ENCODE results near the gene GRIP2. TPM values are rescaled to one million over a fixed set of nuclear protein-coding genes. Genes with fewer than 3 reads are reported as not detected.

The GRIP2 gene
- total RNA-seq, 2 experiments from 2014 or later = not detected

DNA sequence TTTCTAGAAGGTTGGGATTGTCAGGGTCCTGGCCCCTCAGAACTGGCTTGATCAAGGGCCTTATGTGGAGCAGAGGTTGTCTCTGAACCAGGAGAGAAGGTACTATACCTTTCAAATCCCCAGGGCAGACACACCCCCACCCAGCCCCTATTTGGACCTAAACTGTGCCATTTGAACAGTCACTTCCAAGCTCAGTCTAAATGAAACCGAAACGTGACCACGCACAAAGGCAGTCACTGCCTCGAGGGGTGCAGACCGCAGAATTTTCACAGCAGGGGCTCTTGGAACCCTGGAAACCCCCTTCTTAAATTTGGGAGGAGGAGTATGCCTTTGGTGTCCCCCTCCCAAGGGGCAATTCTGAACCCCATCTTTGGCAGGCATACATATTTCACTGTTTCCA lies 53.7 kb downstream of the GRIP2 start:
- no peaks in the 10 kb centered on the region for H3K79me2 ChIP-seq (ENCODE audit: insufficient read depth, low read depth, low read length)
- H3K27ac ChIP-seq (ENCODE audit: low read depth, low read length, poor library complexity, severe bottlenecking) = no peak overlapping the region
- no peak overlapping the region for H2AFZ ChIP-seq (ENCODE audit: low read length)
- intact Hi-C loops (cut with micrococcal nuclease; ENCODE audit: unreplicated experiment) = no loop called here
- BruUV-seq (replicated peaks) = no TSS peak
- DNase-seq (ENCODE audit: low spot score) = no peak
- no peaks in the 10 kb centered on the region for H3K9me2 ChIP-seq (ENCODE audit: insufficient read depth, low read length)
- H4K20me1 ChIP-seq (ENCODE audit: insufficient read depth, low read length) = no peaks in the 10 kb centered on the region
- H3K36me3 ChIP-seq (ENCODE audit: insufficient read depth, low read length) = peaks cover 78% of the 10 kb centered on the region
- H3K4me2 ChIP-seq (ENCODE audit: low read length) = no peak overlapping the region
- no peak overlapping the region for H3K4me3 ChIP-seq (ENCODE audit: low read depth, low read length, poor library complexity, severe bottlenecking)
- ChIA-PET POLR2A (interaction anchor here (0.7 kb wide), 1 partner anchor 65 kb away, joined by 3 read pairs; no protein-coding TSS in a partner anchor), CTCF (ENCODE audit: unreplicated experiment) (no interaction called here)
- no peak for TF ChIP-seq EZH2phosphoT487 (IDR thresholded peaks at IDR 0.05; ENCODE audit: borderline replicate concordance, low read depth, low read length)
- TF ChIP-seq, protein P1, sequence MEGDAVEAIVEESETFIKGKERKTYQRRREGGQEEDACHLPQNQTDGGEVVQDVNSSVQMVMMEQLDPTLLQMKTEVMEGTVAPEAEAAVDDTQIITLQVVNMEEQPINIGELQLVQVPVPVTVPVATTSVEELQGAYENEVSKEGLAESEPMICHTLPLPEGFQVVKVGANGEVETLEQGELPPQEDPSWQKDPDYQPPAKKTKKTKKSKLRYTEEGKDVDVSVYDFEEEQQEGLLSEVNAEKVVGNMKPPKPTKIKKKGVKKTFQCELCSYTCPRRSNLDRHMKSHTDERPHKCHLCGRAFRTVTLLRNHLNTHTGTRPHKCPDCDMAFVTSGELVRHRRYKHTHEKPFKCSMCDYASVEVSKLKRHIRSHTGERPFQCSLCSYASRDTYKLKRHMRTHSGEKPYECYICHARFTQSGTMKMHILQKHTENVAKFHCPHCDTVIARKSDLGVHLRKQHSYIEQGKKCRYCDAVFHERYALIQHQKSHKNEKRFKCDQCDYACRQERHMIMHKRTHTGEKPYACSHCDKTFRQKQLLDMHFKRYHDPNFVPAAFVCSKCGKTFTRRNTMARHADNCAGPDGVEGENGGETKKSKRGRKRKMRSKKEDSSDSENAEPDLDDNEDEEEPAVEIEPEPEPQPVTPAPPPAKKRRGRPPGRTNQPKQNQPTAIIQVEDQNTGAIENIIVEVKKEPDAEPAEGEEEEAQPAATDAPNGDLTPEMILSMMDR (conservative IDR thresholded peaks at IDR 0.05; ENCODE audit: low read length) = no peak
- no peaks in the 10 kb centered on the region for H3K9me3 ChIP-seq (ENCODE audit: low read length)
- no peaks in the 10 kb centered on the region for H3K4me1 ChIP-seq (ENCODE audit: insufficient read depth, low read length, poor library complexity, severe bottlenecking)

DNA sequence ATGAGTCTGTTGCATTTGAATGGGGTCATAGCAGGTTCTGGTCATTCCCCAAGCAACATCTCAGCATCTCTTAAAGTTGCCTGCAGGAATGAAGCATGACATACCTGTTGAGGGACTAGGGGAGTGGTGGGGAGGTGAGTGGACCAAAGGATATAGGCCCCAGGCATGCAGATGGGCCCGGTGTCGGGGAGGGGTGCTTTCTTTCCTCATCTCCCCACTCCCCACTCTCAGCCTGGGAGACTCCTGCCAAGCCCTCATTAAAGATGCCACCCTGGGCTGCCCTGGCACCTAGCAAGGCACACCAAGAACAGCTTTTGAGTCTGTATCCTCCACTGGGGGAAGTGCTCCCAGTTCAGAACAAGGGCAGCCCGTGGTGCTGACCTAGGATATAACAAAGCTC lies 54.2 kb downstream of the GRIP2 start:
- no peaks in the 10 kb centered on the region for H3K79me2 ChIP-seq (ENCODE audit: insufficient read depth, low read depth, low read length)
- H3K4me1 ChIP-seq (ENCODE audit: insufficient read depth, low read length, poor library complexity, severe bottlenecking) = no peaks in the 10 kb centered on the region
- no peaks in the 10 kb centered on the region for H4K20me1 ChIP-seq (ENCODE audit: insufficient read depth, low read length)
- no peak overlapping the region for H3K4me3 ChIP-seq (ENCODE audit: low read depth, low read length, poor library complexity, severe bottlenecking)
- no peaks in the 10 kb centered on the region for H3K9me2 ChIP-seq (ENCODE audit: insufficient read depth, low read length)
- intact Hi-C loops (cut with micrococcal nuclease; ENCODE audit: unreplicated experiment) = no loop called here
- CTCF ChIA-PET (ENCODE audit: unreplicated experiment) = no interaction called here
- no TSS peak for BruUV-seq (replicated peaks)
- no peak overlapping the region for H2AFZ ChIP-seq (ENCODE audit: low read length)
- no peaks in the 10 kb centered on the region for H3K9me3 ChIP-seq (ENCODE audit: low read length)
- POLR2A ChIA-PET = no interaction called here
- H3K36me3 ChIP-seq (ENCODE audit: insufficient read depth, low read length) = peaks cover 82% of the 10 kb centered on the region
- no peak for TF ChIP-seq EZH2phosphoT487 (IDR thresholded peaks at IDR 0.05; ENCODE audit: borderline replicate concordance, low read depth, low read length)
- TF ChIP-seq, protein P1 (conservative IDR thresholded peaks at IDR 0.05; ENCODE audit: low read length) = no peak
- no peak for DNase-seq (ENCODE audit: low spot score)
- H3K27ac ChIP-seq (ENCODE audit: low read depth, low read length, poor library complexity, severe bottlenecking) = no peak overlapping the region
- no peak overlapping the region for H3K4me2 ChIP-seq (ENCODE audit: low read length)

DNA sequence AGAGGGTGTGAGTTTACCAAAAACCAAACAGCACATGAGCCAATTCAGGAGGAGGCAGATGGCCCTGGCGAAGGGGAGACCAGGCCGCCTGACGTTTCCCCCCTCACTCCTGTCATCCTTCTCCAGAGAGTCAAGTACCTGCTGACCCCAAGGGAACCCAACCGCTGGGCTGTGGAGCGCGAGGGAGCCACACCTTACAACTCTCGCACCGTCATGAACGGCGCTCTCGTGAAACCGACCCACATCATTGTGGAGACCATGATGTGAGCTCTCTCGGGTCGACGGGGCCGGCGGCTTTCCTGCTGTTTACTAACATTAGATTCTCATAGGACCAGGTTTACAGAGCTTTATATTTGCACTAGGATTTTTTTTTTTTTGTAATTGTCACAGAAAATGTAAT lies 55.4 kb downstream of the GRIP2 start:
- TF ChIP-seq, protein P1 (conservative IDR thresholded peaks at IDR 0.05; ENCODE audit: low read length) = no peak
- no peak for TF ChIP-seq EZH2phosphoT487 (IDR thresholded peaks at IDR 0.05; ENCODE audit: borderline replicate concordance, low read depth, low read length)
- no peak overlapping the region for H3K4me2 ChIP-seq (ENCODE audit: low read length)
- H3K36me3 ChIP-seq (ENCODE audit: insufficient read depth, low read length) = peaks cover 92% of the 10 kb centered on the region
- H3K27ac ChIP-seq (ENCODE audit: low read depth, low read length, poor library complexity, severe bottlenecking) = no peak overlapping the region
- no TSS peak for BruUV-seq (replicated peaks)
- H3K9me3 ChIP-seq (ENCODE audit: low read length) = no peaks in the 10 kb centered on the region
- no peaks in the 10 kb centered on the region for H4K20me1 ChIP-seq (ENCODE audit: insufficient read depth, low read length)
- no peaks in the 10 kb centered on the region for H3K79me2 ChIP-seq (ENCODE audit: insufficient read depth, low read depth, low read length)
- H3K4me3 ChIP-seq (ENCODE audit: low read depth, low read length, poor library complexity, severe bottlenecking) = no peak overlapping the region
- POLR2A ChIA-PET = interaction anchor here (1.6 kb wide), 1 partner anchor 9 kb away, joined by 4 read pairs; no protein-coding TSS in a partner anchor
- intact Hi-C loops (cut with micrococcal nuclease; ENCODE audit: unreplicated experiment) = no loop called here
- CTCF ChIA-PET (ENCODE audit: unreplicated experiment) = no interaction called here
- no peaks in the 10 kb centered on the region for H3K4me1 ChIP-seq (ENCODE audit: insufficient read depth, low read length, poor library complexity, severe bottlenecking)
- no peak overlapping the region for H2AFZ ChIP-seq (ENCODE audit: low read length)
- H3K9me2 ChIP-seq (ENCODE audit: insufficient read depth, low read length) = no peaks in the 10 kb centered on the region
- no peak for DNase-seq (ENCODE audit: low spot score)

Measured in OCI-LY7 (cell line).